Islet of Langerhans (tissue), 1 donor: ENCODE measurements around the gene GNB5.

Source experiments
- FAIRE-seq: peaks from one replicate; lab custom pipeline; 2011; peaks lifted over from hg19 to GRCh38; lab: Jason Lieb, UNC

Gene GNB5

GRCh38 chr15:52140646-52141045 is 50.5 kb downstream of the GNB5 start:
- FAIRE-seq, result no peak

- FAIRE-seq, result no peak
Observed at GRCh38 chr15:52139599-52140462, 51.4 kb downstream of the GNB5 start.

DNA sequence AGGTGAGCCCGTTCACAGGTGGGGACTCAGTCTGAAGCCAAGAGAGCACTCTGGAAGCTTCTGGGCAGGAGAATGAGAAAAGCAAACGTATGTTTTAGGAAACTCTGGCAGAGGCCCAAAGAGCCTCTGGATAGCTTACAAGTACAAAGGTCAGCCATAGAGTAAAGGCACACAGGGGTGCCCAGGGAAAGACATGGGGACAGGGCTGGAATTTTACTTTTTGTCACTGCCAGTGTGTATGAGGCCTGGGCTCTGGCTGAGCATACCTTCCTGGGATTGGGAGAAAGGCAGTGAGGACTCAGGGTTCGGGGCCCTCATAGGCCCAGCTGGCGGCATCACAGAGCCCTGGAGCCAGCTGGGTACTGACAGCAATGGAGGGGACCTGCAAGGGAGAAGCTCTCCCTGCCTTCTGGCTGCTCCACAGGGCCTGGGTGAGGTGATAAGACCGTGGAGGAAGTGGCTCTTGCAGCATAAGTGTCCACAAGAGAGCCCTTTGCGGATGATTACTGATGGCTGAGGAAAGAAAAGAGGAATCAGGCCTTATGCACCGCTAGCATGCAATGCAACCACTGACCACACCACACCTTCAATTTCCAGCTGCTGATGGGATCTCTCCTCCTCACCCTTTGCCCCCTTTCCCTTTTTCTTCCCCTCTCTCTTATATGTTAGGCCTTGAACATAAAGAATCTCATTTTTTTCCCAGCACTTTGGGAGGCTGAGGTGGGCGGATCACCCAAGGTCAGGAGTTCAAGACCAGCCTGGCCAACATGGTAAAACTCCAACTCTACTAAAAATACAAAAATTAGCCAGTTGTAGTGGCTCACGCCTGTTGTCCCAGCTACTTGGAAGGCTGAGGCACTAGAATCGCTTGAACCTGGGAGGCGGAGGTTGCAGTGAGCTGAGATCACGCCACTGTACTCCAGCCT is 53.5 kb downstream of the GNB5 start:
- FAIRE-seq, result no peak

DNA sequence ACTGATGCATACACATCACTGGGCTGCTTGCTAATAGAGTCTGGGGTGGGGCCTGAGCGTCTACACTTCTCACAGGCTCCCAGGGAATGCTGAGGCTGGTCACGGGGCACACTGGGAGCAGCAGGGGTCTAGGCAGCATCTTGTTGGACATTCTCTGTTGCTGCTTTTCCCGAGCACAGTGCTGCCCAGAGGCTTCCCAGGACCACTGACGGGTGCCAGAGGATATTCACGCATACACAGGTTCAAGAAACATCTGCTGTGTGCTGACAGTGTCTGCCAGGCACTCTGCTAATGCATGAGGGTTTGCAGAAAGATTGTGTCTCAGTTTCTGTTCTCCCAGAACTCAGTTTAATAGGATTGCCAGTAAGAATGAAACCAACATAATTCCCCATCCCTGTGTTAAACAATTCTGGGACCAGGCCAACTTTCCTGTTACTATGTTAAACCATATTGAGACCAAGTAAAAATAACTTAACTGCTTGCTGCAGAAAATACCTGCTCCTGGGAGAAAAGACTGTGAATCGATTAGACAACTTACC is 54.7 kb downstream of the GNB5 start:
- FAIRE-seq, result no peak

DNA sequence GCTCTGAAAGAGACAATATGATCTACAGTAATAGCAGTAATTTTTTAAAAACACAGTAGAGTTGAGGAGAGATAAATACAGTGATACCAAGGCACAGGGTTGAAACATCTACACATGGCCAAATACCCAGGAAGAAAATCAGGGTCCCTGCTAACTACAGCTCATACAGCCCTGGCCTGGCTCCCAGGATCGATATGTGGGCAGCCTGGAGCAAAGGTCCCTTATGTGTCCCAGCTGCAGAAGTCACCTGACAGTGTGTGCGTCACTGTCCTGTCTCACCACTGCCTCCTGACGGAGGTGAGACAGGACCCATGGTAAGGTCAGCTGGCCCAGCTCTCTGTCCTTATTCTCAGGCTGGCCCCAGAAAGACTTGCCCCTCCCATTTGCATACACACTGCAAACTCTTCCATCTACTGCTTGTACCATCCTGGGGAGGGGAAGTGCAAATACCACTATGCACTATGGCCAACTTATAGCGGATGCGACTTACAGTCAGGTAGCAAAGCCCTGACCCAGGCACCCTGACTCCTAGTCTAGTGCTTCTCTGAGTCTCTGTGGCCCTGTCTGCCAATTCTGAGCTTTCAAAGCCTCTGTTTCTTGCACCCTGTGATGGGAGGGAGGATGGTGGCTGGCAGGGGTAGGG is 56.6 kb downstream of the GNB5 start:
- no peak for FAIRE-seq

DNA sequence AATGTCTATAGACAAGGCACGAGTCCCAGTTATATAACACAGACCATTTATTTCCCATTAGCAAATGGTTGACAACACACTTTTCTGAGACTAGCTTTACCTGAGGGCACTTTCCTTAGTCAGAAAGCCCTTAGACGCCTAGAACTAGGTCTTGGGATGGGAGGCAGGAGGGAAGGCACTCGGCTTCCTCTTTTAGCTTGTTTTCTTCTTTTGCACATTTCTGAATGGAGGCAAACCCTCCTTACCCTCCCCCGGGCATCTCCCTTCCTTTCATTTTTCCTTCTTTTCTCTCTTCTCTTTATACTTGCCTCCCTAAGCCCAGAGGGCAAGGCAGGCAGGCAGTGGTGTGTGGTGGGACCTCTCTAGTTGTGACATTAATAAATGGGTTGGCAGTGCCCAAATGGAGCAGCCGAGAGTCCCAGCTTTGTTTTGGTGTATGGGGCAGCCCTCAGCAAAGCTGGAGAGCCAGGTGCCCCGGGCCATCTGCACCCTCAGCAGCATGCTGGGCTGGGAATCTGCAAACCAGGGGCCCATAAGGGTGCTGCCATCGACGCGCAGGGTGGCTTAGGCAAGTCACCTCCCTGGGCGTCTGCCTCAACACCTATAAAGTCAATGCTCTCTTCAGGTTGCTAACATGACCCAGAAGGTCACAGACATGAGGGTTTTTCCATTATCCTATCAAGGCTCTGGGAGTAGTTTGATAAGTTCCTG is 57.5 kb downstream of the GNB5 start:
- FAIRE-seq, result no peak

- FAIRE-seq, result no peak
Observed at GRCh38 chr15:52132066-52132465, 59.1 kb downstream of the GNB5 start.

GRCh38 chr15:52128568-52128967 is 62.6 kb downstream of the GNB5 start:
- no peak for FAIRE-seq

GRCh38 chr15:52124270-52124880 is 66.8 kb downstream of the GNB5 start:
- FAIRE-seq, result no peak

DNA sequence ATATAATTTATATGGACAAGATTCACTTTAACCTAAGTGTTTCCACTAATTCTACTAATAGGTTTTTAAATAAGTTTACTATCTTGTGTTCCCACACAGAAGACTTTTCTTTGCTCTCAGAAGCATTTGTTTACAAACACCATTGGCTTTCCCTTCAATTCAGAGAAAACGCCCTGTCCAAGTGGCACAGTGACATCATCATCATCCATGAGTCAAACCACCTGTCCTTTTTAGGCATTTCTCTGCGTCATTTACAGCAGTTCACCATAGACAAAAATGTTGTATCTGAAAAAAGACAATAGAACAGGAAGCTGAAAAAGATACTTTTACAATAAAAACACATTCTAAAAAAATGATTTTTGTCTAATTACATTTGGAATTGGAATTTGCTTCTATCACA is 69.3 kb downstream of the GNB5 start:
- no peak for FAIRE-seq

- FAIRE-seq, result no peak
Observed at GRCh38 chr15:52121006-52121405, 70.2 kb downstream of the GNB5 start.

DNA sequence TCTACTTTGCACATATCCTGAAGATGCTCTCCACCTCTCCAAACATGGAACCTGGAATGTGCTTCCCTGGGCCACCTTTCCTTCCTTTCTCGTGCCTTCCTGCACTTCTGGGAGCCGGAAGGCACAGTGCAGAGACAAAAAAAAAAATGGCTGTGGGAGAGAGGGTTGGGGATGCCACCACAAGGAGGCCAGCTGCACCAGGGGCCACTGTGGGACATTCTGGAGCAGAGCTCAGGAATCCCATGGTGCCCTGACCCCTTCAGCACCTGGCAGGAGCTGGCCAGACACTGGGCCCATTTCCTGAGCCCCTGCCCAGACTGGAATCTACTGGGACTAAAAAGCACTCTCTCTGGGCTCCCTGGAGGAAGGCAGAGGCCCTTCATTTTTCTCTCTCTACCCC is 70.7 kb downstream of the GNB5 start:
- FAIRE-seq, result no peak

GRCh38 chr15:52118969-52119749 is 72.0 kb downstream of the GNB5 start:
- no peak for FAIRE-seq

- no peak for FAIRE-seq
Observed at GRCh38 chr15:52117549-52117948, 73.6 kb downstream of the GNB5 start.

DNA sequence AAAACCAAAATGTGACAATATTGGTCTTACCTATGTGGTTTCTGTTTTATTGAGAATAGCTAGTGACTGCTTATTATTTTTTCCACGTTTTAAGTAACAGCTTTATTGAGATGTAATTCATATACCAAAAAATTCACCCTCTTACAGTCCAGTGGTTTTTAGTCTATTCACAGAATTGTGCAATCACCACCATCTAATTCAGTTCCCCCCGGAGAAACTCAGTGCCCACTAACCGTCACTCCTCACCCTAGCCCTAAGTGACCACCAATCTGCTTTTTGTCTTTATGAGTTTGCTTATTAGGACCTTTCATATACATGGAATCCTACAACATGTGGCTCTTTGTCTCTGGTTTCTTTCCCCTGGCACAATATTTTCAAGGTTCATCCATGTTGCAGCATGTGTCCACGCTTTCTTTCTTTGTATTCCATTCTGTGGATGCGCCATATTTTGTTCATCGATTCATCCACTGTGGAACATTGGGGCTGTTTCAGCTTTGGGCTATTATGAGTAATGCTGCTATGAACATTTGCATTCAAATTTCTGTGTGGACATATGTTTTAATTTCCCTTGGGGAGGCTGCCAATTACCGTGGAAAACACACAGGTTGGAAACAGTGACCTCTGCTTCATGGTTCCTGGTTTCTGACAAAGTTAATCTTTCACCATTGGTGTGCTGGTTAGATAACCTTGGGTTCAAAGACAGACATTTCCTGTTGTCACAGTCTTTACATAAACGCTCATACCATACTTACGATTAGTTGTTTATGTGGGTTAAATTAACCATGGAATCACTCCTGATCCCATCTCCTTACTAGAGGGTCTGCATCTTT is 75.4 kb downstream of the GNB5 start:
- FAIRE-seq, result no peak

DNA sequence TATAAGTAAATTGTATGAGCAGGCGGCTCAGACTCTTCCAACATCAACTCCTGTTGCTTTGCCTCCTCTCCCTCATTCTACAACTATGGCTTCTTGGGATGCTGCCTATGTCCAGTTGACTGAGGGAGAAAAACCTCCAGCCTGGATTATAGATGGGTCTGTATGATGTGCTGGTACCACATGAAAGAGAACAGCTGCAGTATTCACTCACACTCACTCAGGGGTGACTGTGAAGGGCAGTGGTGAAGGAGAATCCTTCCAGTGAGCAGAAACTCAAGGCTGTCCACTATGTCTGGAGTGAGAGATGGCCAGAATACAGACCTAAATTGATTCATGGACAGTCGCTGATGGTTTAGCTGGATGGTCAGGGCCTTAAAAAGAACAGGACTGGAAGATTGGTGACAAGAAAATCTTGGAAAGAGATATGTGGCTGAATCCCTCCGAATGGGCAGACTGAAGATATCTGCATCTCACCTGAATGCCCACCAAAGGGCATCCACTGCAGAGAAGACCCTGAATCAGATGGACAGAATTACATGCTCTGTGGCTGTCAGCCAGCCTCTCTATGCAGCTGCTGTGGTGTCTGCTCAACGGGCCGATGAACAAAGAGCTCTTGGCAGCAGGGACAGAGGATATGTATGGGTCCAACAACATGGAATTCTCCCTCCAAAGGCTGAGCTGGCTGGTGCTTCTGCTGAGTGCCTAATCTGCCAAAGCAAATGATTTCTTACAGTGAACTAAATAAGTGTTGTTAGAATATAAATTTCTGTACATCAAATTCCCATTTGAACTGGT is 76.7 kb downstream of the GNB5 start:
- no peak for FAIRE-seq

GRCh38 chr15:52113708-52114107 is 77.5 kb downstream of the GNB5 start:
- FAIRE-seq, result no peak

DNA sequence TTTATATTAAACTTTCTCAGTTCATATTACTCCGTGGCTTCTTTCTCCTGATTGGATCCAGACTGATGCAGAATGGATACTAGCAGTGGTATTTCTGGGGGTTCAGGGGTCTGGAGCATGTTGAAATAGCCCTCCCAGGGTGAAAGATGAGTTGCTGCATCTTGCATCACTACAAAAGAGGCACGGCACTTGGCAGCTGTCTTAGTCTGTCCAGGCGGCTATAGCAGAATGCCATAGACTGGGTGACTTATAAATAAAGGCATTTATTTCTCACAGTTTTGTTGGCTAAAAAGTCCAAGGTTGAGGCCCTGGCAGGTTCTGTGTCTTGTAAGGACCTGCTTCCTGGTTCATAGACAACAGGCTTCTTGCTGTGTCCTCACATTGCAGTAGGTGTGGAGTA is 78.0 kb downstream of the GNB5 start:
- no peak for FAIRE-seq

DNA sequence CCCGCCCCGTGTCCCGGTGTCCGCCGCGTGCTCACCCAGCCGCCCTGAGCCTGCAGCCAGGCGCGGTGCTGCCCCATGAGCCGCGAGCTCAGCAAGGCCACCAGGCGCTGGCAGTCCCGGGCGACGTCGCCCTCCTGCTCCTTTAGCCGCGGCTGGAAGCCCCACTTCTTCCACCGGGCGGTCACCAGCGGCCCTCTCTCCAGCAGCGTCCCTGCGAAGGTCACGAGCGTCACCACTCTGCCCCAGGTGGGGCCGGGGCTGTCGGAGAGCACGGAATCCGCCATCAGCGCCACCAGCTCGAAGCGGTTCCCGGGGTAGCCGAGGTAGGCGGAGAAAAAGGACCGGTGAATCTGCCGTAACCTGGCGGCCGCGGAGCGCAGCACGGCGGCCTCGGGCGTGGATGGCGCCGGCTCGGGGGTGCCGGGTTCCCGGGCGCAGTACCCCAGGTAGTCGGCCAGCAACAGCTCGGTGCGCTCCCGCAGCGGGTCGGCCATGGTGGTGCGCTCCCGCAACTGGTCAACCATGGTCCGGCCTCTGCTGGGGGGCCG is 78.9 kb downstream of the GNB5 start:
- FAIRE-seq, result no peak
